Measurements from ENCODE around the gene UBA6.

UBA6 gene

DNA sequence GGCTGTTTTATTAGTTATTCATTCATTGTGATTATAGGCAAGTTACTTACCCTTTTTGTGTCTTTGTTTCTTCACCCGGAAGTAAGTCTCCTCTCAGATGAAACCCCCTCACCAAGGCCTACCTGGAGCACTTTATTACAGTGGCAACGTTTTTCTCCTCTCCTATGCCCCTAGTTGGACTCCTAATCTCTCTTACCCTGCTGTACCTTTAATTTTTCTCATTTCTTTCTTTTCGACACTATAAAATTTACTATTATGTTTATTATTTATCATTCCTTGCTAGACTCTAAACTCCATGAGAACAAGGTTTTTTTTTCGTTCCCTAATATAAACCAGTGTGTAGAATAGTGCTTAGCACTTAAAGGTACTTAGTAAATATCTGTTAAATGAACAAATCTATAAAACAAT, 124.9 kb downstream of the UBA6 start:
- DNase-seq (ENCODE audit: low spot score), result no peak

GRCh38 chr4:67575232-67576058, 125.5 kb downstream of the UBA6 start:
- DNase-seq (ENCODE audit: low spot score), result no peak

DNA sequence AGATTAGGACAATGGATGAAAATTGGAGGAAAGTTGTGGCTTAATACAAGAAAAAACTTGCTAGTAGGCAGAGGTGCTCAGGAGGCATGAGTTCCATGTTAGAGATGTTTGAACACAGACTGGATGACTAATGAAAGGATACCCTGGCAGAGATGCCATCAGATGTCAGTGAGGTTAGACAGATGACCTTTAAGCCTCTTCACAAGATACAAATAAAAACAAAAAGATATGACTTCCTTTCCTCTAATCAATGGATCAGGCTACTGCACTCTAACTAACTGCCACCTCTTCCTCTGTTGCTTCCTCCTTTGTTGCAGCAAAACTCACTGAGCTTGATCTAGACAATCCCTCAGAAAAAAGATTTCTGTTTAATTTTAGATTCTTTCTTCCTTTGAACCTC, 127.8 kb downstream of the UBA6 start:
- DNase-seq (ENCODE audit: low spot score), result no peak

GRCh38 chr4:67571975-67572374, 129.0 kb downstream of the UBA6 start:
- no peak for DNase-seq (ENCODE audit: low spot score)

- no peak for DNase-seq (ENCODE audit: low spot score)
Observed at GRCh38 chr4:67570537-67570936, 130.4 kb downstream of the UBA6 start.

- no peak for DNase-seq (ENCODE audit: low spot score)
Observed at GRCh38 chr4:67568820-67569219, 132.1 kb downstream of the UBA6 start.

- DNase-seq (ENCODE audit: low spot score), result no peak
Observed at GRCh38 chr4:67566335-67566734, 134.6 kb downstream of the UBA6 start.

DNA sequence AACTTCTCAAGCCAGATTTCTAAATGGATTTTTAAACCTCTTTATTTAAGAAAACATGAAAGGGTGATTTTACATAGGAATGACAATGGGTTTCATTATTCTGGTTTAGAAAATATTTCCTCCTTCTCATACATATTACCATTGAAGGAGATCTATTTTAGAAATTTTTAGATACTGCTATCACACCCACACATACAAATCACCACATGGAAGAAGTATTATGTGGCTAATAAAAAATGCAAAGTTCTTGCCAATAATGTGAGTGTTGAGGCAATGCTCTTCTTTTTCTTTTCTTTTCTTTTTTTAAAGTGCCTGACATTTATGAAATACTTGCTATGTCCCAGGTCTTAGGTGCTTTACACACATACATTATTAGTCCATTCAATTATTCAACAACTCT, 135.7 kb downstream of the UBA6 start:
- DNase-seq (ENCODE audit: low spot score), result no peak
